Keratinocyte (primary cell): ENCODE results near the gene SLC6A7. TPM values are rescaled to one million over a fixed set of nuclear protein-coding genes. Genes with fewer than 3 reads are reported as not detected.

ENCODE experiments used
- DNase-seq: peaks from one replicate; pipeline ENCODE4 v3.0.0-alpha.2; 2011; ENCODE audit warnings: low read depth, missing footprints, low spot score
- FAIRE-seq: peaks from 2 replicates; lab custom pipeline; 2011; peaks lifted over from hg19 to GRCh38; lab: Jason Lieb, UNC
- H2AFZ ChIP-seq: 2 replicates; pipeline ENCODE4 v1.6.0; 2012; ENCODE audit warnings: low read length, control low read depth, inconsistent platforms; ENCODE audit not compliant: control insufficient read depth
- H3K27ac ChIP-seq: 2 replicates; pipeline ENCODE4 v1.5.1; 2011; ENCODE audit warnings: low read length; ENCODE audit not compliant: control insufficient read depth, insufficient read depth
- H3K27me3 ChIP-seq: 3 replicates; pipeline ENCODE4 v1.6.0; 2011; ENCODE audit warnings: low read length; ENCODE audit not compliant: control insufficient read depth, insufficient read depth; ENCODE audit errors: extremely low read depth
- H3K36me3 ChIP-seq, 2 experiments: 2 replicates in 1 of 2; 3 replicates in 1 of 2; pipeline ENCODE4 v1.5.1; 2011; ENCODE audit warnings: low read length in 2 of 2, mild to moderate bottlenecking in 1 of 2; ENCODE audit not compliant: control insufficient read depth in 2 of 2, insufficient read depth in 2 of 2; ENCODE audit errors: extremely low read depth in 1 of 2
- H3K4me1 ChIP-seq: 3 replicates; pipeline ENCODE4 v1.5.1; 2011; ENCODE audit warnings: low read length; ENCODE audit not compliant: control insufficient read depth, insufficient read depth; ENCODE audit errors: extremely low read depth
- H3K4me2 ChIP-seq: 3 replicates; pipeline ENCODE4 v1.6.0; 2011; ENCODE audit warnings: low read depth, low read length; ENCODE audit not compliant: control insufficient read depth, insufficient read depth; ENCODE audit errors: extremely low read depth
- H3K4me3 ChIP-seq, 3 experiments: fragments of 200-600 bp in 1 of 3; sonication (generic) in 1 of 3; 2 replicates in 2 of 3; 3 replicates in 1 of 3; pipeline ENCODE4 v1.5.1; 2011 to 2016; ENCODE audit warnings: low read length in 3 of 3, mild to moderate bottlenecking in 3 of 3, control low read depth in 2 of 3, inconsistent platforms in 1 of 3, low read depth in 1 of 3, mixed read lengths in 1 of 3, mixed run types in 1 of 3, moderate library complexity in 1 of 3; ENCODE audit not compliant: control insufficient read depth in 2 of 3, insufficient read depth in 2 of 3; ENCODE audit errors: extremely low read depth in 1 of 3
- H3K79me2 ChIP-seq: 2 replicates; pipeline ENCODE4 v1.6.0; 2012; ENCODE audit warnings: low read length; ENCODE audit not compliant: control insufficient read depth, insufficient read depth
- H3K9ac ChIP-seq: 3 replicates; pipeline ENCODE4 v1.6.0; 2011; ENCODE audit warnings: low read length; ENCODE audit not compliant: control insufficient read depth, insufficient read depth; ENCODE audit errors: extremely low read depth
- H3K9me1 ChIP-seq: 3 replicates; pipeline ENCODE4 v1.6.0; 2011; ENCODE audit warnings: low read length; ENCODE audit not compliant: control insufficient read depth, insufficient read depth; ENCODE audit errors: extremely low read depth
- H3K9me3 ChIP-seq: 2 replicates; pipeline ENCODE4 v1.5.1; 2012; ENCODE audit warnings: low read depth, low read length; ENCODE audit not compliant: control insufficient read depth
- H4K20me1 ChIP-seq: 3 replicates; pipeline ENCODE4 v1.6.0; 2011; ENCODE audit warnings: low read length; ENCODE audit not compliant: control insufficient read depth, insufficient read depth; ENCODE audit errors: extremely low read depth
- CTCF ChIP-seq, 3 experiments: IDR thresholded peaks in 1 of 3; conservative IDR thresholded peaks in 1 of 3; optimal IDR thresholded peaks in 1 of 3; 2 replicates in 2 of 3; 3 replicates in 1 of 3; pipeline versions ENCODE3 to v1.5.1; 2011; ENCODE audit warnings: low read length in 3 of 3, mild to moderate bottlenecking in 3 of 3, moderate library complexity in 2 of 3, control low read depth in 1 of 3, inconsistent platforms in 1 of 3; ENCODE audit not compliant: insufficient read depth in 2 of 3; ENCODE audit errors: extremely low read depth in 1 of 3
- EZH2 ChIP-seq: IDR thresholded peaks from one replicate; pipeline ENCODE4 v1.6.1; 2012; ENCODE audit warnings: inconsistent platforms, mild to moderate bottlenecking, low read length, moderate library complexity
- dilution Hi-C: fragments of 300-500 bp; cut with MboI; formaldehyde crosslinking; loops from one replicate; pipeline ENCODE4 v1.7.0; 2020; ENCODE audit warnings: low sequenced_read_pairs; ENCODE audit not compliant: extremely low pct_ligation_motif_present
- polyA plus RNA-seq, 5 experiments: library from polyadenylated mRNA; depleted of rRNA in 3 of 5; stranded (reverse) in 3 of 5; stranded (forward) in 1 of 5; unstranded in 1 of 5; fragments of >200 nt; gene quantifications; 1 replicate in 1 of 5; 2 replicates in 3 of 5; 3 replicates in 1 of 5; pipeline versions ENCODE4 v1.2.1 to v1.2.3, GENCODE V29; 2011 to 2012; ENCODE audit warnings: missing spikeins in 2 of 5, low read depth in 1 of 5, low replicate concordance in 1 of 5

SLC6A7 gene
- polyA plus RNA-seq, 1 donor (not counting 4 experiments of a cell fraction or from before 2014, with no cell fraction given) = not detected

DNA sequence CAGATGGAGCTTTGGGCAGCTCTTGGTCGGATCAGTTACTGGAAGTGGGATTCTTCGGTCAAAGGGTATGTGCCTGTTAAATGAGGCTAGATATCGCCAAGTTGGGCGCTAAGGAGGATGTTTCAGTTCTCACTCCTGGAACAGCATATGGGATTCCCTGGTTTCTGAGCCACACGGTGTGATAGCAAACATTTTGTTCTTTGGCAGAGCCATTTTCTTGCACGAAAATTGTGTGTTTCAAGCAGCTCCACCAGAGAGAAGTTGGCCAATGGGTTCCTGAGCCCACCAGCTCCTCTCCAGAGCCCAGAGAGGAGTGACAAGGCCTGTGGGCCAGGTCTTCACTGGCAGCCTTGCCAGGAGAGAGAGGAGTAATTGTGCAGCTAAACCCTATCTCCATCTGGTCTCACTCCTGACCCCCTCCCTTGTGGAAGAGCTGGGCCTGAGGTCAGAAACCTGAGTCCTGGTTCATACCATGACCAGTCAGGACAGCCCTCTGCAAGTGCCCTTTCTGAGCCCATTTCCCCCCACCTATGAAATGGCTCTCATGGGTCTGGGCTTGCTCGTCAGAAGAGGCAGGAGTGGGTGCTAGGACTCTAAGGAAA lies 10.7 kb upstream of the SLC6A7 start:
- Histone ChIP-seq H3K79me2 (no peaks in the 10 kb centered on the region), H3K9me3 (no peaks in the 10 kb centered on the region), H3K9ac (no peak overlapping the region), H4K20me1 (no peaks in the 10 kb centered on the region), H3K4me1 (no peaks in the 10 kb centered on the region), H3K27me3 (peaks cover 7% of the 10 kb centered on the region), H3K4me3 (no peak overlapping the region), H3K36me3 (no peaks in the 10 kb centered on the region), H3K9me1 (no peaks in the 10 kb centered on the region), H2AFZ (no peak overlapping the region), H3K4me2 (no peak overlapping the region), H3K27ac (no peak overlapping the region)
- TF ChIP-seq EZH2 (no peak), CTCF (optimal IDR thresholded peaks at IDR 0.05 in 1 of 3, IDR thresholded peaks at IDR 0.05 in 1 of 3, conservative IDR thresholded peaks at IDR 0.05 in 1 of 3; ENCODE audit: extremely low read depth in 1 of 3, insufficient read depth in 2 of 3, low read length in 3 of 3) (no peak)
- DNase-seq = no peak
- dilution Hi-C loops = no loop called here
- no peak for FAIRE-seq

GRCh38 chr5:150180241-150181026 lies 9.4 kb upstream of the SLC6A7 start:
- no peak overlapping the region for H3K9ac ChIP-seq
- H3K4me1 ChIP-seq = no peaks in the 10 kb centered on the region
- no peak overlapping the region for H3K4me3 ChIP-seq
- H2AFZ ChIP-seq = no peak overlapping the region
- TF ChIP-seq EZH2 (no peak), CTCF (optimal IDR thresholded peaks at IDR 0.05 in 1 of 3, IDR thresholded peaks at IDR 0.05 in 1 of 3, conservative IDR thresholded peaks at IDR 0.05 in 1 of 3; ENCODE audit: extremely low read depth in 1 of 3, insufficient read depth in 2 of 3, low read length in 3 of 3) (no peak)
- FAIRE-seq (no peak), DNase-seq (no peak)
- no peaks in the 10 kb centered on the region for H3K9me1 ChIP-seq
- H3K27ac ChIP-seq = no peak overlapping the region
- no peaks in the 10 kb centered on the region for H3K9me3 ChIP-seq
- no peaks in the 10 kb centered on the region for H3K79me2 ChIP-seq
- dilution Hi-C loops = no loop called here
- no peaks in the 10 kb centered on the region for H4K20me1 ChIP-seq
- peaks cover 10% of the 10 kb centered on the region for H3K27me3 ChIP-seq
- H3K36me3 ChIP-seq = no peaks in the 10 kb centered on the region
- no peak overlapping the region for H3K4me2 ChIP-seq
